GM18508 (cell line): ENCODE data around the gene AK2.
A peak's percentile ranks its signal among the peaks of the same experiment; 100 is the strongest.
"Not testable (repeated sequence)": the region's sequence is repeated elsewhere in the genome, so short reads cannot be mapped to it uniquely, and the experiment has no call there.

Source experiments
- ATAC-seq: cut with Tn5 transposase; IDR thresholded peaks from one replicate; pipeline ENCODE4 v1.9.1; 2021; ENCODE audit warnings: moderate number of reproducible peaks; ENCODE audit not compliant: insufficient read depth, unreplicated experiment

AK2 gene

GRCh38 chr1:32980080-32980479 is 56.6 kb downstream of the AK2 start:
- ATAC-seq = no peak

GRCh38 chr1:32978854-32979253 is 57.8 kb downstream of the AK2 start:
- no peak for ATAC-seq

GRCh38 chr1:32977546-32978087 is 59.1 kb downstream of the AK2 start:
- ATAC-seq = no peak

- not testable (repeated sequence) for ATAC-seq
Measured at GRCh38 chr1:32975055-32975454, 61.6 kb downstream of the AK2 start.

- ATAC-seq = not testable (repeated sequence)
Measured at GRCh38 chr1:32973458-32973857, 63.2 kb downstream of the AK2 start.

GRCh38 chr1:32972814-32973428 is 63.8 kb downstream of the AK2 start:
- no peak for ATAC-seq

GRCh38 chr1:32971576-32971975 is 65.1 kb downstream of the AK2 start:
- ATAC-seq = no peak

GRCh38 chr1:32971156-32971555 is 65.5 kb downstream of the AK2 start:
- ATAC-seq = no peak

- ATAC-seq = no peak
Measured at GRCh38 chr1:32969566-32969965, 67.1 kb downstream of the AK2 start.

GRCh38 chr1:32967888-32968568 is 68.7 kb downstream of the AK2 start:
- ATAC-seq = no peak

- no peak for ATAC-seq
Measured at GRCh38 chr1:32966900-32967299, 69.8 kb downstream of the AK2 start.

GRCh38 chr1:32965251-32965747 is 71.4 kb downstream of the AK2 start:
- no peak for ATAC-seq

- peak; percentile 42 for ATAC-seq
Measured at GRCh38 chr1:32964461-32965250, 72.0 kb downstream of the AK2 start, which contains the start of gene RNF19B. Gene RNF19B (minus strand): TSS chr1:32964809. CDS start chr1:32964685, 124 bp downstream.

- no peak for ATAC-seq
Measured at GRCh38 chr1:32963746-32964460, 72.8 kb downstream of the AK2 start.

GRCh38 chr1:32962248-32962896 is 74.3 kb downstream of the AK2 start:
- ATAC-seq = no peak

- ATAC-seq = no peak
Measured at GRCh38 chr1:32960819-32961355, 75.8 kb downstream of the AK2 start.

- ATAC-seq = no peak
Measured at GRCh38 chr1:32960342-32960741, 76.3 kb downstream of the AK2 start.

- no peak for ATAC-seq
Measured at GRCh38 chr1:32958827-32959226, 77.9 kb downstream of the AK2 start.
